GM21360 (cell line): ENCODE data around the gene STT3A.

Experiments used
- ATAC-seq: cut with Tn5 transposase; IDR thresholded peaks from one replicate; pipeline ENCODE4 v1.9.1; 2021; ENCODE audit warnings: mild to moderate bottlenecking, moderate library complexity; ENCODE audit not compliant: unreplicated experiment

Gene STT3A

GRCh38 chr11:125587480-125587879 lies 5.2 kb upstream of the STT3A start:
- no peak for ATAC-seq

DNA sequence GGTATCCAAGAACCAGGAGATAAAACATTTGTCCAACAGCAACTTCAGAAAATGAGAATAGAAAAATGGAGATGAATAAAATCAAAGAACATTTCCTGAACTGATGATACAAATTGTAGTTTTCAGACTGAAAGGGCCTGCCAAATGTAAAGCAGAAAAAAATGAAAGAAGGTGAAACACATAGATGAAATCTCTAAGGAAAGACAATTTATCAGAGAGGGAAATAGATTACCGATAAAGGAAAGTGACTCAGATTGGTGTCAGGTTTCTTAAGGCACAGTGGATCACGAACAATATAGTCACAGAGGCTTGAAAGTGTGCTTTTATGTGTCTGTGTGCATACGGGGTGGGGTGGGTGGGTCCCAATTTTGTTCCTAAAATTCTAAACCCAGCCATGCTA lies 4.1 kb upstream of the STT3A start:
- ATAC-seq, result no peak

GRCh38 chr11:125591649-125592304 lies 875 bp upstream of the STT3A start:
- peak; percentile 8 for ATAC-seq

DNA sequence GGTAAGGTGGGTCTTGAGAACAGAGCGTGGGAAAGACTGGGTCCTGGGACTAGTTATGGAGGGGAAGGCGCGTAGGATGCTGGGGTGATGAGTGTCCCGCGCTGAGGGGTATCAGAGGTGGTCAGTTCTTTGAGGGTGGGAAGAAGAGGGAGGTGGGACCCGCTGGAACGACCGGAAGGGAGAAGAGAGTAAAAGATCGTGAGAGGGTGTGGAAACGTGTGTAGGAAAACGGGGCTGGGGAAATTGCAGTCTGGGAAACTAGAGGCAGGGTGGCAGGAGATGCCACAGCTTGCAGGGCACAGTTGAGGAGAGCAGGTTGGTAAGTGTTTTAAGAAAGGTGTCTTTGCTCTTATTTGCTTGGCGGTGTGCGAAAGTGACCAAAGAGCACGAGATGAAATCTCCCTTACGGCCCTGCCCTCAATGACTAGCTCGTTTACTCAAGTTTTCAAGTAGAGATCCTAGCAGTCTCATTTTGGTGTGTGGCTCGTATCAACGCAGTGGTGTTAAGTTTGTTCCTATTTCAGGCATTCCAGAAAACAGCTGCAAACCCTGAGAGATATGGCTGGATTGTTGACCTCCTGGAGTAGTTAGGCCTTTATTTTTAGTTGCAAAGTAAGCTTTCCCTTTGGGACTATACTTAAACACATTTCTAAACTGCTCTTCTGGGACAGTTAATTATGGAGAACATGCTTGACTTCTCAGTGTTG lies 615 bp downstream of the STT3A start:
- ATAC-seq, result peak; percentile 0

- ATAC-seq, result no peak
These were observed 2.3 kb downstream of the STT3A start for GRCh38 chr11:125594958-125595357.

DNA sequence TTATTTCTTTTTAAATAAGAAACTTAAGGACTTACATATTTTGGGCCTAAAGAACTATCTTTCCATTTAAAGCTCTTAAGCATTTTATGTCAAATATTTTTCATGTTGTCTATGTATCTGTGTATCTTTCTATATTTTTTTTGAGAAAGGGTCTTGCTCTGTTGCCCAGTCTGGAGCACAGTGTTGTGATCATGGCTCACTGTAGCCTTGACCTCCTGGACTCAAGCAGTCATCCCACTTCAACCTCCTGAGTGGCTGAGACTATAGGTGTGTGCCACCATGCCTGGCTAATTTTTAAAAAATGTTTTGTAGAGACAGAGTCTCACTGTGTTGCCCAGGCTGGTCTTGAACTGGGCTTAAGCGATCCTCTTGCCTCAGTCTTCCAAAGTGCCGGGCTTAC lies 8.0 kb downstream of the STT3A start:
- no peak for ATAC-seq

GRCh38 chr11:125603207-125603606 lies 10.6 kb downstream of the STT3A start:
- no peak for ATAC-seq

DNA sequence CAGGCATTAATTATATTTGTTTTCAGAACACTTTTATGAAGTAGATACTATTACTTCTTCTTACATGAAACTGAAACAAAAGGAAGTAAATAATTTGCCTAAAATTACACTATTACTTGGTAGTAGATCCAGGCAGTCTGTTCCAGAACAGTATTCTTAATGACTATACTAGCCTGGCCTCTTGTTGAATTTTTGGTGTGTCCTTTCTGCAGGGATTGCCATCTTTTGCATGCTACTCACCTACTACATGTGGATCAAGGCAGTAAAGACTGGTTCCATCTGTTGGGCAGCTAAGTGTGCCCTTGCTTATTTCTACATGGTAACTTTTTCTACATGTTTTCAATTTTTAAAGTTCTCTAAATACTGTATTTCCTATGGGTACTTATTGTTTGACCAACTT lies 12.8 kb downstream of the STT3A start:
- ATAC-seq, result no peak

DNA sequence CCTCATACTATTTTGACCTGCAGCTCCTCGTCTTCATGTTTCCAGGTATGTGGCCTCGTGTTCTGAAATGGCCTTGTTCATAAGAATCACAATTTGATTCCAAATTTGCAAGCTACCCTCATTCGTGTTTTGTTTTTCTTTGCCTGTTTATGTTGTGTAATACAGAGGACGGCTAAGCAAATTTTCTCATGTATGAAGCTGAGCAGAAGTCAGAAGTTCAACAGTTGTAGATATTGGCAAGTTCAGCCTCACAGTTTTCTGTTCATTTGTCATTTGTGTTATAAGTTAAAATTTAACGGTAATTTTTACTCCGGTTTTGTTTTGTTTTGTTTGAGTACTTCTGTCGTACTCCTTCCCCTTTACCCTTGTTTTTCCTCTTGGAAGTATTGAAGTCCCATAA lies 16.9 kb downstream of the STT3A start:
- ATAC-seq, result no peak

GRCh38 chr11:125618383-125618782 lies 25.7 kb downstream of the STT3A start:
- no peak for ATAC-seq

- ATAC-seq, result no peak
These were observed 29.3 kb downstream of the STT3A start for GRCh38 chr11:125621995-125622394.

DNA sequence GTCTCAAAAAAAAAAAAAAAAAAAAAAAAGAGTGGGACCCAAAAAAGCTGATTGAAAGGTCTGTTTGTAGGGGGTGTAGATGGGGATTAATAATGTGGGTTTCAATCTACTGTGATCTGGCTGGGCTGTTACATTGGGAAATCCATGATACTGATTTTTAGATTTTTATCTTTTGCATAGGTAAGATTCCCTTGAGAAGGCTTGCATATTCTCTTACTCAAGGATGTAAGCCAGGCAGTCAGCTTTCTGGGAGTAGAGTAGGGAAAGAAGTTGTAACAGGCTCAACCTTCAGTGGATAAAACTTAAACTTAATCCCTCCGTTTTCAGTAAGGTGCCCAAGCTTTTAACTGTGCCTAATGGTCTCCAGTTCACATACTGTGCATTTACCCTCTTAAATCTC lies 30.4 kb downstream of the STT3A start:
- ATAC-seq, result no peak

- ATAC-seq, result no peak
These were observed 32.1 kb downstream of the STT3A start, which contains the start of gene CHEK1 for GRCh38 chr11:125624756-125625213. Gene CHEK1, plus strand, starts transcription at chr11:125625163. Its CDS starts 1,606 bp downstream, at chr11:125626769.

DNA sequence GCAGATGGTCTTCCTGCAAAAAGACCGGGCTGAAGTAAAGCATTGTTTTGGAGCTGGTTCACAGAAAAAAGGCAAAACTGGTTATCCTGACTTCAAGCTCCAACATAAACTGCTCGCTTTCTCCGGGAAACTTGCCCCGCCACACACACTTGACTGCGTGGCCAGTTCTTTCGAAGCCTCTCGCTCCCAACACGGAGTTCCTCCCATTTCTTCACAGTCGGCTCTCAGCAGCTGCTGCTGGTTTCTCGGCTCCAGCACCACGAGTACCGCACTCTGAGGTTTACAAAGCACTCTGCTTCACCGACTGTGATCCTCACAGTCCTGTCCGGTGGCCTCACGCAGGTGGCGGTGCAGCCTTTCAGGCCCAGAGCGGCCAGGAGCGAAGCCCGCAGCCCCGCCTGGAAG lies 32.6 kb downstream of the STT3A start:
- ATAC-seq, result no peak

GRCh38 chr11:125625630-125626287 lies 33.1 kb downstream of the STT3A start:
- peak; percentile 82 for ATAC-seq

DNA sequence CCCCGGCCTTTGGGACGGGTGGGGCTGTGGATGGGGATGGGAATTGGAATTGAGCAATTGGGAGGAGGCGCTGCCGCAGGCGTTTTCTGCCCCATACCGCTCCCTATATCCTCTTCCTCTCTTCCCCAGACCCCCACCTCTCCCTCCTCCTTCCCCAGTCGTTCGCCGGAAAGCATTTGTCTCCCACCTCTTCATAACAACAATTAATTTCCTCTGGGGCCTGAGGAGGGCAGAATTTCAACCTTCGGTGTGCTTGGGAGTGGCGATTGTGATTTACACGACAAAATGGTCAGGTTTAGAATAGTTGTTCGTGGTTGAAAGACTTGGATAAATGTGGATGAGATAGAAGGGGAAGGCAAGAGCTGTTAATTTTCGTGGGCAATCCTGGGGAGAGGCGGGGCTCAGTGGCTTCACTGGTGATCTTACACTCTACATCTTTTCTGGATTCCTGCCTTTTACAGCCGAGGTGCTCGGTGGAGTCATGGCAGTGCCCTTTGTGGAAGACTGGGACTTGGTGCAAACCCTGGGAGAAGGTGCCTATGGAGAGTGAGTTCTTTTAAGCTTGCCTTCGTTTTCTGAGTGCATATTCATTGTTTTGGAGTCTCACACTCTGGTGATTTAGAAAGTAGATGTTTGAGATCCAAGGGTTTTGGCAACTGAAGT lies 33.8 kb downstream of the STT3A start:
- peak; percentile 40 for ATAC-seq

DNA sequence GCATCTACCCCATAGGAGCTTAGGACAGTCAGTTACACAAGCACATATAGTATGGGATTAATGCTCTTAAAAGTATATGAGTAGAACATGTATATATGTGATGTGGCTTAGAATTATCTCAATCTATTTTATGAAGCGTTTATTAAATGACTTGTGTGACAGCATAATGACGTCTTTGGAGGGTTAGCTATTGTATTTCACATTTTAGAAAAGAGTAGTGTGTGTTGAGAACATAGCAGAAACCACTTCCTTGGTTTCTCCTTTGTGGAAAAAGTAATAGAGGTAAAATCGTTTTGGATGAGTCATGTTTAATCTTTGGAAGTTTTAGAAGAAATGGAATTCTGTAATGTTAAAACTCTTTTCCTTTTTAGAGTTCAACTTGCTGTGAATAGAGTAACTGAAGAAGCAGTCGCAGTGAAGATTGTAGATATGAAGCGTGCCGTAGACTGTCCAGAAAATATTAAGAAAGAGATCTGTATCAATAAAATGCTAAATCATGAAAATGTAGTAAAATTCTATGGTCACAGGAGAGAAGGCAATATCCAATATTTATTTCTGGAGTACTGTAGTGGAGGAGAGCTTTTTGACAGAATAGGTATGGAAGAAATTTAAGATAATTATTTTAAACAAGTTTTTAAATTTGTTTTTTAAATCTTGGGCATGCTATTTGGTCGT lies 34.7 kb downstream of the STT3A start:
- ATAC-seq, result no peak

DNA sequence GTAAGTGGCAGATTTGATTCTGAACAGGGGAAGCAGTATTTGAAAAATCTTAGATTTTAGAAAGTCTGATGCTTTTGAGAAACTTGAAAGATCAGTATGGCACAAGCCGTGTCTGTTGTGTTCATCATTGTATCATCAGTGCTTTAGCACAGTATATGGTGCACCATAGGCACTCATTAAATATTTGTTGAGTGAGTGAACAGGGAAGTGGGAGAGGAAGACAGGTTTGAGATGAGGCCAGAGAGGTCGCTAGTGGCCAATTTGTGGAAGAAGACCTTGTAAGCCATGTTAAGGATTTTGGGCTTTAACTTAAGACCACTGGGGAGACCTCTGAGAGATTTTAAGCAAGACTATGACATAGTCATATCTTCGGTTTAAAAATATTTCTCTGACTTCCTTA lies 45.2 kb downstream of the STT3A start:
- no peak for ATAC-seq

GRCh38 chr11:125638315-125638714 lies 45.7 kb downstream of the STT3A start:
- ATAC-seq, result no peak

DNA sequence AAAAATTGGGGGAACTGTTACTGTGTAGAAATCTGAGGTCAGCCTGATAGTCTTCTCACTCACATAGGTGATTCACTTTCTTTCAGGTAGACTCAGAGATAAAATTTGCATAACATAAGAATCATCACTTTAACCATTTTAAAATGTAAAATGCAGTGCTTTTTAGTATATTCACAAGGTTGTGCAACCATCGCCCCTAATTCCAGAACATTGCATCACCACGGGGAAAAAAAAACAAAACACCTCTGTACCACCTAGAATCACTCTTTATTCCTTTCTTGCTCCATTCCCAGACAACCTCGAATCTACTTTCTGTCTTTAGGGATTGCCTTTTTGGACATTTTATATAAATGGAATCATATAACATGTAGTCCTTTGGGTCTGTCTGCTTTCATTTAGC lies 53.2 kb downstream of the STT3A start:
- no peak for ATAC-seq
